Measurements from ENCODE around the gene MCRIP1.

The MCRIP1 gene

GRCh38 chr17:81819708-81820107, 13.4 kb downstream of the MCRIP1 start:
- DNase-seq (ENCODE audit: low read depth), result no peak

- DNase-seq (ENCODE audit: low read depth), result no peak
These were observed 15.3 kb downstream of the MCRIP1 start for GRCh38 chr17:81817758-81818147.

- no peak for DNase-seq (ENCODE audit: low read depth)
These were observed 17.5 kb downstream of the MCRIP1 start for GRCh38 chr17:81815646-81815986.

- DNase-seq (ENCODE audit: low read depth), result no peak
These were observed 18.1 kb downstream of the MCRIP1 start for GRCh38 chr17:81814748-81815645.

- no peak for DNase-seq (ENCODE audit: low read depth)
These were observed 19.0 kb downstream of the MCRIP1 start for GRCh38 chr17:81813861-81814683.

GRCh38 chr17:81813371-81813684, 19.8 kb downstream of the MCRIP1 start:
- no peak for DNase-seq (ENCODE audit: low read depth)

GRCh38 chr17:81812571-81813370, 20.3 kb downstream of the MCRIP1 start:
- no peak for DNase-seq (ENCODE audit: low read depth)

GRCh38 chr17:81811705-81812570, 21.2 kb downstream of the MCRIP1 start:
- no peak for DNase-seq (ENCODE audit: low read depth)

GRCh38 chr17:81810892-81811704, 22.0 kb downstream of the MCRIP1 start:
- DNase-seq (ENCODE audit: low read depth), result no peak

- DNase-seq (ENCODE audit: low read depth), result no peak
These were observed 22.6 kb downstream of the MCRIP1 start for GRCh38 chr17:81810476-81810875.

GRCh38 chr17:81809556-81809998, 23.5 kb downstream of the MCRIP1 start:
- no peak for DNase-seq (ENCODE audit: low read depth)

- no peak for DNase-seq (ENCODE audit: low read depth)
These were observed 24.1 kb downstream of the MCRIP1 start for GRCh38 chr17:81808778-81809555.

GRCh38 chr17:81807839-81808238, 25.3 kb downstream of the MCRIP1 start:
- no peak for DNase-seq (ENCODE audit: low read depth)

- no peak for DNase-seq (ENCODE audit: low read depth)
These were observed 25.8 kb downstream of the MCRIP1 start for GRCh38 chr17:81807210-81807719.

- DNase-seq (ENCODE audit: low read depth), result no peak
These were observed 26.5 kb downstream of the MCRIP1 start for GRCh38 chr17:81806461-81807209.

- no peak for DNase-seq (ENCODE audit: low read depth)
These were observed 27.2 kb downstream of the MCRIP1 start for GRCh38 chr17:81805707-81806460.

- no peak for DNase-seq (ENCODE audit: low read depth)
These were observed 28.3 kb downstream of the MCRIP1 start for GRCh38 chr17:81804559-81805399.

Measured in stromal cell of bone marrow (primary cell).